Coronary artery (tissue), 2 donors: ENCODE measurements around the gene ABTB2.

Experiments
- DNase-seq: peaks from one replicate; pipeline ENCODE4 v3.0.0-alpha.2; 2017; ENCODE audit warnings: low spot score
- H3K27ac ChIP-seq, 2 donors: fragments of 200-600 bp; sonication (generic); one replicate each; pipeline ENCODE4 v1.5.1; 2016 to 2019
- H3K4me3 ChIP-seq: fragments of 200-600 bp; sonication (generic); 2 replicates; pipeline ENCODE4 v1.5.1; 2016; ENCODE audit warnings: mild to moderate bottlenecking, moderate library complexity
- TF ChIP-seq, protein P1 (sequence below): fragments of 200-600 bp; sonication (generic); IDR thresholded peaks from one replicate; pipeline ENCODE4 v1.5.1; 2019; ENCODE audit warnings: antibody characterized with exemption

ABTB2 gene

DNA sequence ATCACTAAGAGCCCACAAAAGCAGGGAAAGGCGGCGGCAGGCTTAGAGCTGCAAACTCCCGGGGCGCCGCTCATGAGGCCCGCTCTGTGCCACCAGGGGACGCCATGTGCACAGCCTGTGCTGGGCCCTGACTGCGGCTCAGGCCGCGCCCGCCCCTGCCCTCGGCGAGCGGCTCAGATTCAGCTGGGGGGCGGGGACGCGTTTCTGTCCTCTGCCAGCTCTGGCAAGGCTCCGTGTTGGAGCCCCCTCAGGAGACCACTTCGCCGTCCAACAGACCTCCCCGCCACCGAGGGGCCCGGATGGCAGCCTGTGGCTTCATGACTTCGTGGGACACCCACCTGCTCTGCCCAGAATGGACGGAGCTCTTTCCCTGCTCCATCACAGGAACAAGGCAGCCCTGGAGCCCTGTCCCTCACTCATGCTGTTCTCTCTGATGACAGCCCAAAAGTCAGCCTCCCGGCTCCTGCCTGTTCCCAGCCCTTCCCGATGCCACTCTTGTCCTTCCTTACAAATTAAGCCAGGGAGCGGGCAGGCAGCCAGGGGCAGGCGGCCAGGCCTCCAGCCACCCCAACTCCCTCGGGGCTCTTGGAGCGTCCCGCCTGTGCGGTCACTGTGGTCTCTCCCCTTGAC is 183.3 kb downstream of the ABTB2 start:
- Histone ChIP-seq H3K4me3 (peak overlapping the region; percentile 63), H3K27ac (peak overlapping the region; percentile 45 to 55)
- TF ChIP-seq, protein P1, sequence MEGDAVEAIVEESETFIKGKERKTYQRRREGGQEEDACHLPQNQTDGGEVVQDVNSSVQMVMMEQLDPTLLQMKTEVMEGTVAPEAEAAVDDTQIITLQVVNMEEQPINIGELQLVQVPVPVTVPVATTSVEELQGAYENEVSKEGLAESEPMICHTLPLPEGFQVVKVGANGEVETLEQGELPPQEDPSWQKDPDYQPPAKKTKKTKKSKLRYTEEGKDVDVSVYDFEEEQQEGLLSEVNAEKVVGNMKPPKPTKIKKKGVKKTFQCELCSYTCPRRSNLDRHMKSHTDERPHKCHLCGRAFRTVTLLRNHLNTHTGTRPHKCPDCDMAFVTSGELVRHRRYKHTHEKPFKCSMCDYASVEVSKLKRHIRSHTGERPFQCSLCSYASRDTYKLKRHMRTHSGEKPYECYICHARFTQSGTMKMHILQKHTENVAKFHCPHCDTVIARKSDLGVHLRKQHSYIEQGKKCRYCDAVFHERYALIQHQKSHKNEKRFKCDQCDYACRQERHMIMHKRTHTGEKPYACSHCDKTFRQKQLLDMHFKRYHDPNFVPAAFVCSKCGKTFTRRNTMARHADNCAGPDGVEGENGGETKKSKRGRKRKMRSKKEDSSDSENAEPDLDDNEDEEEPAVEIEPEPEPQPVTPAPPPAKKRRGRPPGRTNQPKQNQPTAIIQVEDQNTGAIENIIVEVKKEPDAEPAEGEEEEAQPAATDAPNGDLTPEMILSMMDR = peak; percentile 89
- peak; percentile 85 for DNase-seq

DNA sequence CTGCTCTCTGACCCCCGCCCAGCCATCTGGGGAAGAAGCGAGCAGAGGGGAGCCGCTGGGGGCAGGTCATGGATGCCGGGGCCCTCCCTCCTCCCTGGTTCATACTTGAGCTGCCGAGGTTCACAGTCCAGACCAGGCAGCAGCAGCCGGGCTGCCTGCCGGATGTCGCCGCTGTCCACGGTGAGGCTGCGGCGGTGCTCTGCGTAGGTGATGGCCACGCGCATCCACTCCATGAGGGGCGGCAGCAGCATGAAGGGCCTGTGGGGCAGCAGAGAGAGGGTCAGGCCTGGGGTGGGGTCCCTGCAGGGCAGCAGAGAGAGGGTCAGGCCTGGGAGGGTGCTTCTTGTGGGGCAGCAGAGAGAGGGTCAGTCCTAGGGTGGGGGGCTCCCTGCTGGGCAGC is 184.8 kb downstream of the ABTB2 start:
- TF ChIP-seq, protein P1 = no peak

DNA sequence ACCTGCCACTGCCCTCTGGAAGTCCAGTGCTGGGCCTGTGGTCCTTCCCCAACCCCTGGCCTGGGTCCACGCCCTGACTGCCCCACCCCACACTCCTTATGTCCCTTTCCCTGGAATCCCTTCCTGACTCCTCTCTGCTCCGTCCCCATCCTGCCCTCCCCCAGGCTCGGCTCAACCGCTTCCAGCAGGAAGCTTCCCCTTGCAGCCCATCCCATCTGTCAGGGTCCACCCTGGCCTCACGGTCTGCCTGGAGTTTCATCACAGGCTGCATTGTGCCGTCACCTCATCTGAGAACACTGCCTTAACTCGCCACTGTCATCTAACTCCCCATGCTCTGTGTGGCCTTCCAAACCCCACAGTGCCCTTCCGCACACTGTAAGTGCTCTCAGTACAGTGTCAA is 188.1 kb downstream of the ABTB2 start:
- no peak overlapping the region for H3K27ac ChIP-seq
- no peak overlapping the region for H3K4me3 ChIP-seq
- no peak for DNase-seq
- TF ChIP-seq, protein P1 = no peak

More for the DNA sequence above, 184.8 kb downstream of the ABTB2 start:
- Histone ChIP-seq H3K27ac (no peak overlapping the region), H3K4me3 (no peak overlapping the region)
- DNase-seq = no peak

DNA sequence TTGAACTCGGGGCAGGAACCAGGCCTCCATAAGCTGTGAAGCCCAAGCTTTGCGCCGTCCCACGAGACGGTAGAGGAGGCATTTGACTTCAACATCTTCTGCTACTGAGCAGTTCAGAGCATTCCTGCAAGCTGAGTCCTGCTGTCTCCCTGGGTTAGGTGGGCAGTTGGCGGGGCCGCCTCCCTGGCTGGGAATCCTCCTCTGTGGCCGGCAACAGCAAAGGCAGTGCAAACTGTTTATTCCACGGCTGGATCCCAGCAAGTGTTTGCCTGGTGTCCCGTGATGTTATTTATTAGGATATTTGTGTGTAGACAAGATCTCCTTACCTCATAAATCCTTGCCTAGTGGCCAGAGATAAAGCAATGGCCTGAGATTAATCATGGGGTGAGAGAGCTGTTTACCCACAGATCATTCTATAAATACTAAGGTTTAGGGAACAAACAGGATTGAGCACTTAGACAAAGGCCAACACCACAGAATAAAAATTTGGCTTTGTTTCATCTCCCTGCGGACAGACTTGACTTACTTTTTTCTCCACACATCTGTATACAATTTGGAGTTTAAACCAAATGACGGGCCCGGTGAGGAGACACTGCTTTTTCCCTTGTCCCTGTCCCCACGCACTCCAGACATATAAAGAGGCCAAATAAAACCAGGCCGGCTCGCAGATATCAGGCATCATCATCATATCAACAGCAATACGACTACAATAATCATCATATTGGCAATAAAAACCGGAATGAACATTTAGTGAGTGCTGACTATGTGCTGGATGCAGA is 189.0 kb downstream of the ABTB2 start:
- TF ChIP-seq, protein P1 = no peak
- H3K27ac ChIP-seq = no peak overlapping the region
- no peak for DNase-seq
- H3K4me3 ChIP-seq = no peak overlapping the region

DNA sequence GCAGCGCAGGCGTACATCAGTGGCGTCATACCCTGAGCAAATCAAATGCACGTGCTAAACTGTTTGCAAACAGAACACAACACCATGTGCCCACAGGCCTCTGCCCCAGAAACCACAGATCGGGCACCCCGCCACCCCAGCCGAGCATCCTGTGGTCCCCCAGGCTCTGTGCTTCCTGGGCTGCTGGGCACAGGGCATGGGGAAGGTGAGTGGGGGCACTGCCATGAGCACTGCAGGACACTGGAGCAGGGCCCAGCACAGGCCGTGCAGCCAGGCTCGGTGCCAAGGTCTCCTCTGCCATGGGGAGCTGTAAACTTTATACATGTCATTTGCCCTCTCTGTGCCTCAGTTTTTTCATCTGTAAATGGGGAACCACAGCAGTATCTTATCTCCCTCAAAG is 189.8 kb downstream of the ABTB2 start:
- Histone ChIP-seq H3K27ac (no peak overlapping the region), H3K4me3 (no peak overlapping the region)
- TF ChIP-seq, protein P1 = no peak
- DNase-seq = no peak

DNA sequence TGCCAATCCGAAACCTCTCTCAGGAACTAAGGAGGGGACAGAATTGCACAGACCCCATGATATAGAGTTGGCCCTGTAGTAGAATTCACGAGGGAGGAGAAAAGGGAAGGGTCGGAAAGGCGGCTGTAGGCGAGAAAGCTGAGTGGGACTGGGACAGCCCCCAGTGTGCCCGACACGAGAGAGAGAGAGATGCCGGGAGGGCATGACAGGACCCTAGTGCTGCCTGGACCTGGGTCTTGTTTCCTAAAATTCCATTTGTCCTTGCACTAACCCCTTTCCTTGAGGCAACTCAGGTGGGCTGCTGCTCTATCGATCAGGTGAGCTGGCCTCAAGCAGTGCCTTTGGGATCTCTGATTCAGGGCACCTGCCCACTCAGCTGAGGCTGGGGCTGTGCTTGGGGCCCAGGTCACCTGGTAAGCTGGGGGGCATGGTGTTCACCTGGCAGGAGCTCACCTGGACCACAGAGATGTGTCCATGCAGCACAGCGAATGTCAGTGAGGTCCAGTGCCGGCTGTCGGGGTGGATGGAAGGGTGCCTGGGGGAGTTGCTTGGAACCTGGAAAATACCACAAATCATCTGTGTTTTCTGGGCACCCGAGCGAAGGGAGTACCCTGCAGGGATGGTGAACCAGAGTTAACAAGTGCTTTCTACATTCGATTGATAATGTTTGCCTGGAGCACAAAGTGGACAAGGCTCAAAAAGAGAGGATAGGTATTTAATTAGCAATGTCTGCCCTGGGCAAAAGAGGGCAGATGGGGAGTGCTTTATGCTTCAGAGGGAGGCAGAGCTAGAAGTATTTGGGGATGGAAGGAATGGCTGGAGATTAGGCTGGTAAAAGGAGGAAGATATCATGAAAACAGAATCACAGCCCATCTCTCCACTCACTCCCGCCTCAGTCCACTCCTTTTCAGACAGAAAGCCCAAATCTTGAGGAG is 190.7 kb downstream of the ABTB2 start:
- H3K4me3 ChIP-seq = no peak overlapping the region
- TF ChIP-seq, protein P1 = no peak
- DNase-seq = no peak
- no peak overlapping the region for H3K27ac ChIP-seq
